ENCODE measurements around the gene CD81. TPM values are rescaled to one million over a fixed set of nuclear protein-coding genes. Genes with fewer than 3 reads are reported as not detected.

Gene CD81
- total RNA-seq, 2 experiments from 2014 or later: 181 to 183 TPM

- Mint-ChIP-seq H3K4me3 (no peak overlapping the region), H3K4me1 (ENCODE audit: low read depth) (no peaks in the 10 kb centered on the region), H3K9me3 (peaks cover 4% of the 10 kb centered on the region), H3K27ac (no peak overlapping the region), H3K27me3 (no peaks in the 10 kb centered on the region), H3K36me3 (ENCODE audit: low read depth) (peaks cover 5% of the 10 kb centered on the region)
- ChIA-PET POLR2A (no interaction called here), CTCF (no interaction called here)
- TF ChIP-seq CTCF (IDR thresholded peaks at IDR 0.05): no peak
- Histone ChIP-seq H3K4me1 (ENCODE audit: insufficient read depth, low read length) (no peaks in the 10 kb centered on the region), H3K9me3 (ENCODE audit: control insufficient read depth in 1 of 2, insufficient read depth in 1 of 2, low read length in 2 of 2) (peaks cover 0 to 22% of the 10 kb centered on the region in 2 experiments), H3K4me3 (ENCODE audit: low read length) (no peak overlapping the region), H3K27ac (ENCODE audit: low read depth in 1 of 2, low read length in 2 of 2) (no peak overlapping the region), H3K27me3 (ENCODE audit: control insufficient read depth in 1 of 2, insufficient read depth in 2 of 2, low read length in 2 of 2) (no peaks in the 10 kb centered on the region), H3K36me3 (ENCODE audit: insufficient read depth, low read length) (no peaks in the 10 kb centered on the region)
- DNase-seq (no peak), ATAC-seq (ENCODE audit: poor library complexity) (no peak)
- intact Hi-C loops (cut with DNase I, micrococcal nuclease): no loop called here
Measured at GRCh38 chr11:2351701-2352100, 25.4 kb upstream of the CD81 start.

- no peaks in the 10 kb centered on the region for H3K4me1 ChIP-seq (ENCODE audit: insufficient read depth, low read length)
- Mint-ChIP-seq H3K4me1 (ENCODE audit: low read depth) (no peaks in the 10 kb centered on the region), H3K9me3 (peaks cover 4% of the 10 kb centered on the region), H3K4me3 (no peak overlapping the region), H3K27me3 (no peaks in the 10 kb centered on the region), H3K27ac (no peak overlapping the region), H3K36me3 (ENCODE audit: low read depth) (peaks cover 5% of the 10 kb centered on the region)
- intact Hi-C loops (cut with DNase I, micrococcal nuclease): no loop called here
- ChIA-PET CTCF (no interaction called here), POLR2A (no interaction called here)
- peaks cover 0 to 21% of the 10 kb centered on the region in 2 experiments for H3K9me3 ChIP-seq (ENCODE audit: control insufficient read depth in 1 of 2, insufficient read depth in 1 of 2, low read length in 2 of 2)
- H3K27ac ChIP-seq (ENCODE audit: low read depth in 1 of 2, low read length in 2 of 2): no peak overlapping the region
- TF ChIP-seq CTCF (IDR thresholded peaks at IDR 0.05): no peak
- no peak overlapping the region for H3K4me3 ChIP-seq (ENCODE audit: low read length)
- H3K36me3 ChIP-seq (ENCODE audit: insufficient read depth, low read length): no peaks in the 10 kb centered on the region
- H3K27me3 ChIP-seq (ENCODE audit: control insufficient read depth in 1 of 2, insufficient read depth in 2 of 2, low read length in 2 of 2): no peaks in the 10 kb centered on the region
- no peak for ATAC-seq (ENCODE audit: poor library complexity)
- DNase-seq: no peak
Measured at GRCh38 chr11:2352420-2352819, 24.7 kb upstream of the CD81 start.

DNA sequence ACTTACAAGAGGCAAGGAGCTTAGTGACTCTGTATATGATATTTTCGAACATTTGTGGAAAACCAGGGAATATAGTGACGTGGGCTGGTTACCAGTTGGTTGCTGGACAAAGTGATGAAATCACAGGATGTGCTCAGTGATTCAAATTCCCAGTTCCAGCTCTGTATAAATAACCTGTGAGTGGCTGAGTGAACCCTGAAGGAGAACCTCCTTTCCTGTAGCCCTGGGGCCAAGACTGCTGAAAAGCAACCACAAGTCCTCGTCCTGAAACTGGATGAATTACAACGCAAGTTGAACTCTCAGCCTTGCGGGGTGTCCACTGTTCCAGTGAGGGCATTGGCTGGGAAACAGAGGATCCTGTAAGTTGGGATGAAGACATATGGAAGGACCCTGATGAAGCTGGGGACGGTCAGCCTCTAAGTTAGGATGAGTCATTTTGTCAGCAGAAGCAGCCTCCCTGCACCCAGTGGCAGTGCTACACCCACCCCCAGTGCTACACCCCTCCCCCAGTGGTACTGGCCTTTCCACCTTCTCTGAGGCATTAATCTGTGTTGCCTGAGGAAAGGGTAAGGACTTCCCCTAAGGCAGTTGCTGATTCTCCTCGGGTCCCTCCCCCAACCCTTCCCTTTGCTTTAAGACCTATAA lies 22.0 kb upstream of the CD81 start:
- Histone ChIP-seq H3K4me3 (ENCODE audit: low read length) (no peak overlapping the region), H3K27me3 (ENCODE audit: control insufficient read depth in 1 of 2, insufficient read depth in 2 of 2, low read length in 2 of 2) (no peaks in the 10 kb centered on the region), H3K27ac (ENCODE audit: low read depth in 1 of 2, low read length in 2 of 2) (no peak overlapping the region), H3K4me1 (ENCODE audit: insufficient read depth, low read length) (no peaks in the 10 kb centered on the region), H3K9me3 (ENCODE audit: control insufficient read depth in 1 of 2, insufficient read depth in 1 of 2, low read length in 2 of 2) (peaks cover 0 to 7% of the 10 kb centered on the region in 2 experiments), H3K36me3 (ENCODE audit: insufficient read depth, low read length) (no peaks in the 10 kb centered on the region)
- POLR2A ChIA-PET: no interaction called here
- intact Hi-C loops (cut with DNase I, micrococcal nuclease): no loop called here
- H3K4me1 Mint-ChIP-seq (ENCODE audit: low read depth): no peaks in the 10 kb centered on the region
- DNase-seq (no peak), ATAC-seq (ENCODE audit: poor library complexity) (no peak)
- H3K27me3 Mint-ChIP-seq: no peaks in the 10 kb centered on the region
- H3K36me3 Mint-ChIP-seq (ENCODE audit: low read depth): no peaks in the 10 kb centered on the region
- CTCF ChIA-PET: no interaction called here
- H3K27ac Mint-ChIP-seq: no peak overlapping the region
- H3K9me3 Mint-ChIP-seq: no peaks in the 10 kb centered on the region
- no peak for TF ChIP-seq CTCF (IDR thresholded peaks at IDR 0.05)
- H3K4me3 Mint-ChIP-seq: no peak overlapping the region
